Transverse colon (tissue), 4 donors: ENCODE results near the gene SH2D2A. TPM values are rescaled to one million over a fixed set of nuclear protein-coding genes. Genes with fewer than 3 reads are reported as not detected.

Experiments used
- DNase-seq: peaks from one replicate; pipeline ENCODE4 v3.0.0-alpha.2; 2019
- H3K27ac ChIP-seq, 4 donors: fragments of 200-600 bp; sonication (generic); 2 replicates each; pipeline ENCODE4 v1.5.1; 2016 to 2018; ENCODE audit warnings: inconsistent platforms in 4 of 4
- H3K27me3 ChIP-seq: fragments of 200-600 bp; sonication (generic); 2 replicates; pipeline ENCODE4 v1.5.1; 2017; ENCODE audit warnings: inconsistent platforms
- H3K36me3 ChIP-seq, 4 donors: fragments of 200-600 bp; sonication (generic); 2 replicates each; pipeline ENCODE4 v1.5.1; 2017 to 2019; ENCODE audit warnings: inconsistent platforms in 4 of 4
- H3K4me1 ChIP-seq, 4 donors: fragments of 200-600 bp; sonication (generic); 2 replicates each; pipeline ENCODE4 v1.5.1; 2017 to 2020; ENCODE audit warnings: inconsistent platforms in 4 of 4
- H3K4me3 ChIP-seq, 4 donors: fragments of 200-600 bp; sonication (generic); 1 replicate in 1 of 4; 2 replicates in 3 of 4; pipeline versions ENCODE4 v1.5.1 to v1.6.1; 2017 to 2019; ENCODE audit warnings: inconsistent platforms in 4 of 4
- H3K9me3 ChIP-seq, 2 donors: fragments of 200-600 bp; sonication (generic); 2 replicates each; pipeline ENCODE4 v1.5.1; 2017 to 2019; ENCODE audit warnings: inconsistent platforms in 2 of 2
- CTCF ChIP-seq, 5 experiments: fragments of 200-600 bp in 3 of 5; fragments of 450-650 bp in 2 of 5; sonication (generic) in 3 of 5; IDR thresholded peaks; 1 replicate in 2 of 5; 2 replicates in 3 of 5; pipeline ENCODE4 v1.5.1; 2016 to 2017; ENCODE audit warnings: antibody characterized with exemption in 5 of 5, inconsistent platforms in 3 of 5, mild to moderate bottlenecking in 2 of 5, moderate library complexity in 1 of 5
- EP300 ChIP-seq: sonication (generic); formaldehyde crosslinking; IDR thresholded peaks from one replicate; pipeline ENCODE4 v1.6.1; 2017; ENCODE audit warnings: antibody characterized with exemption, low read depth
- POLR2A ChIP-seq: fragments of 450-650 bp; IDR thresholded peaks from one replicate; pipeline ENCODE4 v1.6.1; 2016; ENCODE audit warnings: antibody characterized with exemption, mild to moderate bottlenecking, moderate library complexity
- POLR2AphosphoS5 ChIP-seq, 3 donors: sonication (generic); formaldehyde crosslinking; IDR thresholded peaks; one replicate each; pipeline ENCODE4 v1.6.1; 2016; ENCODE audit warnings: antibody characterized with exemption in 3 of 3
- WGBS, 2 donors: methylation state at CpG; one replicate each; pipeline ENCODE4 v1.1.5; 2018; ENCODE audit warnings: low coverage in 1 of 2; 5-methylcytosine and 5-hydroxymethylcytosine counted together
- in situ Hi-C, 4 donors: fragments of 200-750 bp; cut with MboI; loops; one replicate each; pipeline versions ENCODE4 v1.15.0 to v1.15.1; 2017; ENCODE audit warnings: low sequenced_read_pairs in 3 of 4, low pct_ligation_motif_present in 1 of 4, low pct_unique_long_range_greater_than_20kb in 1 of 4
- intact Hi-C: fragments of 100-400 bp; cut with DNase I; formaldehyde crosslinking; loops from one replicate; pipeline ENCODE4 v1.15.1; 2023; ENCODE audit warnings: low total_unique reads
- total RNA-seq, 4 donors: library from RNA; depleted of rRNA; stranded (reverse); fragments of >200 nt; gene quantifications; one replicate each; pipeline ENCODE4 v1.1.0, GENCODE V29; 2016

SH2D2A gene
- total RNA-seq, 4 donors from 2014 or later: 1.9 to 5.9 (median 3.4) TPM; not detected in 1

GRCh38 chr1:156857532-156857931 lies 40.9 kb upstream of the SH2D2A start:
- TF ChIP-seq POLR2A (no peak), EP300 (no peak), CTCF (IDR thresholded peaks at IDR 0.05) (no peak), POLR2AphosphoS5 (IDR thresholded peaks at IDR 0.05) (no peak)
- peaks cover 14 to 28% (median 25%) of the 10 kb centered on the region in 4 donors for H3K4me1 ChIP-seq
- H3K36me3 ChIP-seq: no peaks in the 10 kb centered on the region
- in situ Hi-C loops (loop anchor here in 2 of 4 donors (25.0 kb wide), 1 partner anchor 170 kb away; the partner anchor contains the start of gene NES (in 2 of the 2)), intact Hi-C loops (loop anchor here (10.0 kb wide), 1 partner anchor 163 kb away; no protein-coding TSS in a partner anchor)
- no peak overlapping the region for H3K4me3 ChIP-seq
- no peak for DNase-seq
- peaks cover 62% of the 10 kb centered on the region for H3K27me3 ChIP-seq
- H3K27ac ChIP-seq: no peak overlapping the region
- 47% methylated on average over 3 of the region's 3 CpGs; no CpG with 5 or more reads in 1 of the 2 donors for WGBS, 2 donors
- no peaks in the 10 kb centered on the region for H3K9me3 ChIP-seq

- in situ Hi-C loops: loop anchor here in 2 of 4 donors (25.0 kb wide), 1 partner anchor 169 kb away; the partner anchor contains the start of gene NES (in 2 of the 2)
- H3K27me3 ChIP-seq: peaks cover 50% of the 10 kb centered on the region
Measured at GRCh38 chr1:156856282-156856785, 39.7 kb upstream of the SH2D2A start.

GRCh38 chr1:156854634-156855033 lies 38.0 kb upstream of the SH2D2A start:
- intact Hi-C loops (loop anchor here (10.0 kb wide), 1 partner anchor 160 kb away; no protein-coding TSS in a partner anchor), in situ Hi-C loops (loop anchor here in 2 of 4 donors (25.0 kb wide), 1 partner anchor 167 kb away; the partner anchor contains the start of gene NES (in 2 of the 2))
- WGBS, 2 donors: 53 to 94% methylated on average over 2 to 3 of the region's 3 CpGs
- H3K27ac ChIP-seq: no peak overlapping the region
- no peak for DNase-seq
- H3K4me3 ChIP-seq: no peak overlapping the region
- TF ChIP-seq CTCF (IDR thresholded peaks at IDR 0.05) (no peak), EP300 (no peak), POLR2AphosphoS5 (IDR thresholded peaks at IDR 0.05) (no peak), POLR2A (no peak)
- H3K36me3 ChIP-seq: no peaks in the 10 kb centered on the region
- H3K9me3 ChIP-seq: no peaks in the 10 kb centered on the region
- peaks cover 6 to 16% (median 10%) of the 10 kb centered on the region in 4 donors for H3K4me1 ChIP-seq
- H3K27me3 ChIP-seq: peaks cover 39% of the 10 kb centered on the region

More at GRCh38 chr1:156856282-156856785, 39.7 kb upstream of the SH2D2A start:
- no peak for TF ChIP-seq POLR2AphosphoS5 (IDR thresholded peaks at IDR 0.05)
- TF ChIP-seq EP300: no peak
- H3K4me1 ChIP-seq: peaks cover 14 to 32% (median 25%) of the 10 kb centered on the region in 4 donors
- intact Hi-C loops: loop anchor here (10.0 kb wide), 1 partner anchor 162 kb away; no protein-coding TSS in a partner anchor
- no peaks in the 10 kb centered on the region for H3K9me3 ChIP-seq
- no peak overlapping the region for H3K27ac ChIP-seq
- H3K4me3 ChIP-seq: no peak overlapping the region
- no peak for DNase-seq
- H3K36me3 ChIP-seq: no peaks in the 10 kb centered on the region
- WGBS, 2 donors: 76 to 89% methylated on average over 1 to 3 of the region's 3 CpGs

- Histone ChIP-seq H3K36me3 (no peaks in the 10 kb centered on the region), H3K9me3 (no peaks in the 10 kb centered on the region), H3K4me3 (no peak overlapping the region), H3K27ac (no peak overlapping the region), H3K27me3 (peaks cover 39% of the 10 kb centered on the region), H3K4me1 (peaks cover 0 to 10% (median 2%) of the 10 kb centered on the region in 4 donors)
- intact Hi-C loops: loop anchor here (10.0 kb wide), 1 partner anchor 159 kb away; no protein-coding TSS in a partner anchor
- in situ Hi-C loops: loop anchor here in 2 of 4 donors (25.0 kb wide), 1 partner anchor 166 kb away; the partner anchor contains the start of gene NES (in 2 of the 2)
- TF ChIP-seq POLR2AphosphoS5 (IDR thresholded peaks at IDR 0.05) (no peak), CTCF (IDR thresholded peaks at IDR 0.05) (no peak), EP300 (no peak), POLR2A (no peak)
- 87 to 100% methylated on average over 3 to 19 of the region's 19 CpGs for WGBS, 2 donors
- DNase-seq: no peak
Measured at GRCh38 chr1:156853761-156854160, 37.1 kb upstream of the SH2D2A start.
